HEK293T (cell line): ENCODE results near the gene COBLL1.

Experiments
- CTCF ChIA-PET: fragments of 350-600 bp; formaldehyde crosslinking; extraction: SDS; loops from one replicate; lab custom pipeline; 2021; ENCODE audit warnings: antibody characterized with exemption, inconsistent platforms; lab: Yijun Ruan, JAX
- POLR2A ChIA-PET: fragments of 350-600 bp; formaldehyde crosslinking; extraction: SDS; loops from one replicate; lab custom pipeline; 2020; ENCODE audit warnings: antibody characterized with exemption, inconsistent platforms; lab: Yijun Ruan, JAX
- DNase-seq: peaks from one replicate; pipeline ENCODE4 v3.0.0; 2012; ENCODE audit warnings: mixed read lengths; ENCODE audit errors: extremely low spot score
- ARNT ChIP-seq: fragments of 450-650 bp; IDR thresholded peaks from 2 replicates; pipeline ENCODE4 v1.6.1; 2017; ENCODE audit warnings: mild to moderate bottlenecking
- BHLHE40 ChIP-seq: fragments of 450-650 bp; IDR thresholded peaks from 2 replicates; pipeline ENCODE4 v1.6.1; 2016; ENCODE audit warnings: mild to moderate bottlenecking, moderate library complexity, borderline replicate concordance
- CTBP1 ChIP-seq: fragments of 450-650 bp; IDR thresholded peaks from 2 replicates; pipeline ENCODE4 v1.6.1; 2016; ENCODE audit warnings: borderline replicate concordance
- ELF4 ChIP-seq: fragments of 450-650 bp; IDR thresholded peaks from 2 replicates; pipeline ENCODE4 v1.6.1; 2017; ENCODE audit warnings: antibody characterized with exemption
- FOXA1 ChIP-seq: fragments of 450-650 bp; IDR thresholded peaks from 2 replicates; pipeline ENCODE4 v1.6.1; 2016; ENCODE audit warnings: mild to moderate bottlenecking
- FOXK2 ChIP-seq: fragments of 450-650 bp; IDR thresholded peaks from 2 replicates; pipeline ENCODE4 v1.6.1; 2016; ENCODE audit warnings: mild to moderate bottlenecking
- FOXM1 ChIP-seq: fragments of 450-650 bp; IDR thresholded peaks from 2 replicates; pipeline ENCODE4 v1.6.1; 2017; ENCODE audit warnings: mild to moderate bottlenecking, borderline replicate concordance
- HDGF ChIP-seq: fragments of 450-650 bp; IDR thresholded peaks from 2 replicates; pipeline ENCODE4 v1.6.1; 2017; ENCODE audit warnings: antibody characterized with exemption, borderline replicate concordance
- L3MBTL2 ChIP-seq: fragments of 450-650 bp; conservative IDR thresholded peaks from 2 replicates; pipeline ENCODE4 v1.6.1; 2016; ENCODE audit warnings: mild to moderate bottlenecking
- LEF1 ChIP-seq: fragments of 450-650 bp; IDR thresholded peaks from 2 replicates; pipeline ENCODE4 v1.6.1; 2017; ENCODE audit warnings: mild to moderate bottlenecking, borderline replicate concordance
- NFRKB ChIP-seq: fragments of 450-650 bp; IDR thresholded peaks from 2 replicates; pipeline ENCODE4 v1.6.1; 2016; ENCODE audit warnings: mild to moderate bottlenecking, moderate library complexity
- PKNOX1 ChIP-seq: fragments of 450-650 bp; IDR thresholded peaks from 2 replicates; pipeline ENCODE4 v1.6.1; 2016
- SP1 ChIP-seq: fragments of 450-650 bp; IDR thresholded peaks from 2 replicates; pipeline ENCODE4 v1.6.1; 2017
- SUZ12 ChIP-seq: fragments of 450-650 bp; IDR thresholded peaks from 2 replicates; pipeline ENCODE4 v1.6.1; 2016; ENCODE audit warnings: mild to moderate bottlenecking
- TARDBP ChIP-seq: fragments of 450-650 bp; IDR thresholded peaks from 2 replicates; pipeline ENCODE4 v1.6.1; 2016
- ZNF384 ChIP-seq: fragments of 450-650 bp; IDR thresholded peaks from 2 replicates; pipeline ENCODE4 v1.6.1; 2016

Gene COBLL1

GRCh38 chr2:164662066-164662465, 179.6 kb downstream of the COBLL1 start:
- ChIA-PET CTCF (no interaction called here), POLR2A (no interaction called here)
- TF ChIP-seq ARNT (no peak), TARDBP (no peak), NFRKB (no peak)
- no peak for DNase-seq

- POLR2A ChIA-PET, result no interaction called here
- no peak for TF ChIP-seq LEF1
- TF ChIP-seq PKNOX1, result peak; percentile 55; the same call in 1 of the 2 replicates
- TF ChIP-seq HDGF, result no peak
- no peak for TF ChIP-seq FOXK2
- TF ChIP-seq ZNF384, result no peak
- DNase-seq, result no peak
- CTCF ChIA-PET, result no interaction called here
These were observed 180.3 kb downstream of the COBLL1 start for GRCh38 chr2:164661349-164661748.

GRCh38 chr2:164657129-164657528, 184.5 kb downstream of the COBLL1 start:
- POLR2A ChIA-PET, result no interaction called here
- no peak for TF ChIP-seq LEF1
- TF ChIP-seq NFRKB, result no peak
- no peak for TF ChIP-seq L3MBTL2
- no peak for TF ChIP-seq BHLHE40
- TF ChIP-seq ELF4, result no peak
- TF ChIP-seq SP1, result no peak
- no peak for TF ChIP-seq ARNT
- TF ChIP-seq HDGF, result no peak
- no peak for TF ChIP-seq FOXM1
- TF ChIP-seq SUZ12, result no peak
- TF ChIP-seq CTBP1, result no peak
- TF ChIP-seq PKNOX1, result no peak
- TF ChIP-seq FOXK2, result no peak
- no peak for TF ChIP-seq ZNF384
- TF ChIP-seq TARDBP, result no peak
- no peak for TF ChIP-seq FOXA1
- no peak for DNase-seq
- CTCF ChIA-PET, result interaction anchor here (0.6 kb wide), 1 partner anchor 1497 kb away, joined by 3 read pairs; no protein-coding TSS in a partner anchor

- TF ChIP-seq FOXK2 (no peak), BHLHE40 (no peak), PKNOX1 (no peak), CTBP1 (no peak), HDGF (no peak), FOXM1 (no peak)
- POLR2A ChIA-PET, result no interaction called here
- CTCF ChIA-PET, result no interaction called here
- DNase-seq, result no peak
These were observed 185.9 kb downstream of the COBLL1 start for GRCh38 chr2:164655750-164656149.

GRCh38 chr2:164655336-164655735, 186.3 kb downstream of the COBLL1 start:
- no peak for TF ChIP-seq FOXA1
- TF ChIP-seq L3MBTL2, result no peak
- TF ChIP-seq TARDBP, result no peak
- no peak for TF ChIP-seq PKNOX1
- no peak for TF ChIP-seq FOXM1
- ChIA-PET CTCF (no interaction called here), POLR2A (no interaction called here)
- no peak for DNase-seq

GRCh38 chr2:164651361-164651760, 190.3 kb downstream of the COBLL1 start:
- ChIA-PET POLR2A (no interaction called here), CTCF (interaction anchor here (0.6 kb wide), 1 partner anchor 712 kb away, joined by 4 read pairs; no protein-coding TSS in a partner anchor)
- no peak for DNase-seq
- TF ChIP-seq FOXM1 (no peak), FOXA1 (no peak), ZNF384 (no peak), L3MBTL2 (no peak), TARDBP (no peak), PKNOX1 (no peak), BHLHE40 (no peak), CTBP1 (no peak), ELF4 (no peak), SUZ12 (no peak), HDGF (no peak), ARNT (no peak), LEF1 (no peak), SP1 (no peak), NFRKB (no peak), FOXK2 (no peak)
